ENCODE results near the gene RASSF5. TPM values are rescaled to one million over a fixed set of nuclear protein-coding genes. Genes with fewer than 3 reads are reported as not detected.
A peak's percentile ranks its signal among the peaks of the same experiment; 100 is the strongest.

RASSF5 gene
- total and polyA plus RNA-seq, 10 of the 15 experiments (the other 5 are each of a cell fraction or from before 2014, with no cell fraction given) = 14.0 to 89.6 (median 68.9) TPM

GRCh38 chr1:206503591-206504362 is 3.6 kb upstream of the RASSF5 start (continued):
- TF ChIP-seq, protein P1, sequence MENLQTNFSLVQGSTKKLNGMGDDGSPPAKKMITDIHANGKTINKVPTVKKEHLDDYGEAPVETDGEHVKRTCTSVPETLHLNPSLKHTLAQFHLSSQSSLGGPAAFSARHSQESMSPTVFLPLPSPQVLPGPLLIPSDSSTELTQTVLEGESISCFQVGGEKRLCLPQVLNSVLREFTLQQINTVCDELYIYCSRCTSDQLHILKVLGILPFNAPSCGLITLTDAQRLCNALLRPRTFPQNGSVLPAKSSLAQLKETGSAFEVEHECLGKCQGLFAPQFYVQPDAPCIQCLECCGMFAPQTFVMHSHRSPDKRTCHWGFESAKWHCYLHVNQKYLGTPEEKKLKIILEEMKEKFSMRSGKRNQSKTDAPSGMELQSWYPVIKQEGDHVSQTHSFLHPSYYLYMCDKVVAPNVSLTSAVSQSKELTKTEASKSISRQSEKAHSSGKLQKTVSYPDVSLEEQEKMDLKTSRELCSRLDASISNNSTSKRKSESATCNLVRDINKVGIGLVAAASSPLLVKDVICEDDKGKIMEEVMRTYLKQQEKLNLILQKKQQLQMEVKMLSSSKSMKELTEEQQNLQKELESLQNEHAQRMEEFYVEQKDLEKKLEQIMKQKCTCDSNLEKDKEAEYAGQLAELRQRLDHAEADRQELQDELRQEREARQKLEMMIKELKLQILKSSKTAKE (IDR thresholded peaks at IDR 0.05; ENCODE audit: low read depth, poor library complexity, severe bottlenecking) = peak; percentile 86
- TF ChIP-seq, protein P2, sequence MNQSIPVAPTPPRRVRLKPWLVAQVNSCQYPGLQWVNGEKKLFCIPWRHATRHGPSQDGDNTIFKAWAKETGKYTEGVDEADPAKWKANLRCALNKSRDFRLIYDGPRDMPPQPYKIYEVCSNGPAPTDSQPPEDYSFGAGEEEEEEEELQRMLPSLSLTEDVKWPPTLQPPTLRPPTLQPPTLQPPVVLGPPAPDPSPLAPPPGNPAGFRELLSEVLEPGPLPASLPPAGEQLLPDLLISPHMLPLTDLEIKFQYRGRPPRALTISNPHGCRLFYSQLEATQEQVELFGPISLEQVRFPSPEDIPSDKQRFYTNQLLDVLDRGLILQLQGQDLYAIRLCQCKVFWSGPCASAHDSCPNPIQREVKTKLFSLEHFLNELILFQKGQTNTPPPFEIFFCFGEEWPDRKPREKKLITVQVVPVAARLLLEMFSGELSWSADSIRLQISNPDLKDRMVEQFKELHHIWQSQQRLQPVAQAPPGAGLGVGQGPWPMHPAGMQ (IDR thresholded peaks at IDR 0.05; ENCODE audit: borderline replicate concordance) = no peak
- TF ChIP-seq FOXK2 (IDR thresholded peaks at IDR 0.05) (no peak), BCL3 (IDR thresholded peaks at IDR 0.05; ENCODE audit: borderline replicate concordance, insufficient read depth, low read depth, low read length, poor library complexity, severe bottlenecking) (peak; percentile 47), EP300 (IDR thresholded peaks at IDR 0.05; ENCODE audit: borderline replicate concordance in 1 of 2, control insufficient read depth in 1 of 2, low read depth in 2 of 2, low read length in 2 of 2) (peak; percentile 52 to 58; a peak in 3 of 4 replicates), CHD4 (IDR thresholded peaks at IDR 0.05) (no peak), ATF3 (IDR thresholded peaks at IDR 0.05; ENCODE audit: borderline replicate concordance, extremely low read depth, low read depth, low read length) (no peak), SMAD5 (IDR thresholded peaks at IDR 0.05; ENCODE audit: low read depth) (no peak), ZNF207 (IDR thresholded peaks at IDR 0.05; ENCODE audit: borderline replicate concordance) (no peak), RCOR1 (conservative IDR thresholded peaks at IDR 0.05; ENCODE audit: low read depth, low read length) (no peak), YBX1 (IDR thresholded peaks at IDR 0.05) (no peak), WRNIP1 (IDR thresholded peaks at IDR 0.05; ENCODE audit: borderline replicate concordance, low read depth, low read length) (no peak), USF1 (IDR thresholded peaks at IDR 0.05; ENCODE audit: borderline replicate concordance, extremely low read length, insufficient read depth, low read depth, low read length) (peak; percentile 50), EZH2 (IDR thresholded peaks at IDR 0.05; ENCODE audit: borderline replicate concordance, control insufficient read depth, low read depth, low read length) (no peak), PAX5 (IDR thresholded peaks at IDR 0.05; ENCODE audit: borderline replicate concordance, low read depth, low read length) (0 out of 2 replicates have a peak, but pooled peaks have one; percentile 42), BMI1 (IDR thresholded peaks at IDR 0.05; ENCODE audit: borderline replicate concordance) (peak; percentile 52; the same call in 1 of the 2 replicates), SMARCA5 (IDR thresholded peaks at IDR 0.05) (peak; percentile 79), SRF (IDR thresholded peaks at IDR 0.05; ENCODE audit: low read depth in 2 of 2, low read length in 2 of 2) (no peak)
- TF ChIP-seq, protein P3, sequence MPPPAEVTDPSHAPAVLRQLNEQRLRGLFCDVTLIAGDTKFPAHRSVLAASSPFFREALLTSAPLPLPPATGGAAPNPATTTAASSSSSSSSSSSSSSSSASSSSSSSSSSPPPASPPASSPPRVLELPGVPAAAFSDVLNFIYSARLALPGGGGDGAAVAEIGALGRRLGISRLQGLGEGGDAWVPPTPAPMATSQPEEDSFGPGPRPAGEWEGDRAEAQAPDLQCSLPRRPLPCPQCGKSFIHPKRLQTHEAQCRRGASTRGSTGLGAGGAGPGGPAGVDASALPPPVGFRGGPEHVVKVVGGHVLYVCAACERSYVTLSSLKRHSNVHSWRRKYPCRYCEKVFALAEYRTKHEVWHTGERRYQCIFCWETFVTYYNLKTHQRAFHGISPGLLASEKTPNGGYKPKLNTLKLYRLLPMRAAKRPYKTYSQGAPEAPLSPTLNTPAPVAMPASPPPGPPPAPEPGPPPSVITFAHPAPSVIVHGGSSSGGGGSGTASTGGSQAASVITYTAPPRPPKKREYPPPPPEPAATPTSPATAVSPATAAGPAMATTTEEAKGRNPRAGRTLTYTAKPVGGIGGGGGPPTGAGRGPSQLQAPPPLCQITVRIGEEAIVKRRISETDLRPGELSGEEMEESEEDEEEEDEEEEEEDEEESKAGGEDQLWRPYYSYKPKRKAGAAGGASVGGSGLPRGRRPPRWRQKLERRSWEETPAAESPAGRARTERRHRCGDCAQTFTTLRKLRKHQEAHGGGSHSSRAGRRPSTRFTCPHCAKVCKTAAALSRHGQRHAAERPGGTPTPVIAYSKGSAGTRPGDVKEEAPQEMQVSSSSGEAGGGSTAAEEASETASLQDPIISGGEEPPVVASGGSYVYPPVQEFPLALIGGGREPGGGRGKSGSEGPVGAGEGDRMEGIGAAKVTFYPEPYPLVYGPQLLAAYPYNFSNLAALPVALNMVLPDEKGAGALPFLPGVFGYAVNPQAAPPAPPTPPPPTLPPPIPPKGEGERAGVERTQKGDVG (CRISPR knock-in tag; IDR thresholded peaks at IDR 0.05) = no peak
